Measurements from ENCODE around the gene FAR2. TPM values are rescaled to one million over a fixed set of nuclear protein-coding genes. Genes with fewer than 3 reads are reported as not detected.

FAR2 gene
- polyA plus RNA-seq, 3 donors = 14.8 to 38.0 (median 35.8) TPM

DNA sequence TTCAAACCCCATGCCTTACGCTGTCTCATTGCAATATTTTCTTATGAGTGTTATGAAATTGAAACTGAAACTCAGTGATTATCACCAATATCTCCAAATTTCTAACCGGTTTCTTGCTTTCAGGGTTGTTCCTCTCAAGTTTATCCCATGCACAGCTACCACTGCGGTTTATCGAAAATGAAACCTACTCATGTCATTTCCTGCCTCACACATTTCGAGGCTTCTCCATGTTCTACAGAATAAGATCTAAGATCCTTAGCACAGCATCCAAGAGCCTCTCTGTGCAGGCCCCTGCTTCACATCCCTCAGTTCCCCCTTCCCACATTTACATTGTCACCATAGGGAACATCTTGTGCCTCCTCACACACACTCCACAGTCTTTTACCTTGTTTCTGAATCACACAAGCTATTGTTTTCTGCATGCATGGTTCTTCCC is 45.5 kb upstream of the FAR2 start:
- WGBS (ENCODE audit: insufficient coverage) = 0% methylated on average over 4 of the region's 5 CpGs
- H3K4me3 ChIP-seq (replicated peaks in 1 of 3; ENCODE audit: low read depth in 2 of 3, low read length in 3 of 3) = peak overlapping the region; percentile 13 to 65 (median 39)

DNA sequence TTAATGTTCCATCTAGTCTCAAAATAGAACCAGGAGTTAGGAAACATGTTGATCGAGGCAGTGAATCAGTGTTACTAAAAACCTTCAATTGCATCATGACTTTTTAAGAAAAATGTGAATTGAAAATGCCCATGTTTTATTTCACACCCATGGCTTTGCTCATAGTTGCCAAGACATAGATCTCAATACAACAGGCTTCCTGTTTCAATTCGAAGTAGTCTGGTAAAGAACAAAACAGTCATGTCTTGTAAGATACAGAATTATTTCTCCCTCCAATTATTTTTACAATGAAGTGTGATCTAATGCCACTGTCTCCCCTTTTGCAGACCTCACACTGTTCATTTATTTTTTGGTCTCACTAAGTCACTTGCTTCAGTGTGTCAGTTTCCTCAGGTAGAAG is 44.6 kb upstream of the FAR2 start:
- Histone ChIP-seq H3K36me3 (replicated peaks in 1 of 2; ENCODE audit: control insufficient read depth in 1 of 2, insufficient read depth in 2 of 2, low read length in 2 of 2) (no peaks in the 10 kb centered on the region), H4K20me1 (ENCODE audit: insufficient read depth, low read length) (no peaks in the 10 kb centered on the region), H2AFZ (ENCODE audit: insufficient read depth, low read depth, low read length, poor library complexity, severe bottlenecking) (peak overlapping the region; percentile 69), H3K9ac (ENCODE audit: insufficient read depth, low read length, poor library complexity, severe bottlenecking) (no peak overlapping the region), H3K27me3 (ENCODE audit: control insufficient read depth in 2 of 2, insufficient read depth in 2 of 2, low read length in 2 of 2) (peaks cover 0 to 7% of the 10 kb centered on the region in 2 donors), H3K27ac (ENCODE audit: low read depth in 1 of 2, low read length in 2 of 2) (peak overlapping the region in 1 of 2 donors; percentile 74), H3K4me2 (replicated peaks; ENCODE audit: extremely low read depth, low read length, poor library complexity, severe bottlenecking) (no peak overlapping the region), H3K4me3 (replicated peaks in 1 of 3; ENCODE audit: low read depth in 2 of 3, low read length in 3 of 3) (no peak overlapping the region), H3K4me1 (ENCODE audit: control insufficient read depth in 1 of 2, insufficient read depth in 2 of 2, low read length in 2 of 2) (peaks cover 20 to 22% of the 10 kb centered on the region in 2 donors), H3K9me3 (replicated peaks in 1 of 2; ENCODE audit: control insufficient read depth in 1 of 2, insufficient read depth in 1 of 2, low read length in 2 of 2) (peaks cover 0 to 3% of the 10 kb centered on the region in 2 donors), H3K79me2 (ENCODE audit: insufficient read depth, low read length) (no peaks in the 10 kb centered on the region)
- H3K27me3 Mint-ChIP-seq (ENCODE audit: low read depth in 3 of 3) = peaks cover 3 to 8% (median 5%) of the 10 kb centered on the region in 3 donors
- peak in 2 of 3 donors; percentile 8 to 13 for DNase-seq
- H3K4me1 Mint-ChIP-seq = peaks cover 24% of the 10 kb centered on the region
- intact Hi-C loops (cut with micrococcal nuclease) = no loop called here
- peak overlapping the region in 4 of 7 donors; percentile 25 to 92 (median 84) for H3K27ac Mint-ChIP-seq
- no peaks in the 10 kb centered on the region for H3K36me3 Mint-ChIP-seq
- TF ChIP-seq, protein P1, sequence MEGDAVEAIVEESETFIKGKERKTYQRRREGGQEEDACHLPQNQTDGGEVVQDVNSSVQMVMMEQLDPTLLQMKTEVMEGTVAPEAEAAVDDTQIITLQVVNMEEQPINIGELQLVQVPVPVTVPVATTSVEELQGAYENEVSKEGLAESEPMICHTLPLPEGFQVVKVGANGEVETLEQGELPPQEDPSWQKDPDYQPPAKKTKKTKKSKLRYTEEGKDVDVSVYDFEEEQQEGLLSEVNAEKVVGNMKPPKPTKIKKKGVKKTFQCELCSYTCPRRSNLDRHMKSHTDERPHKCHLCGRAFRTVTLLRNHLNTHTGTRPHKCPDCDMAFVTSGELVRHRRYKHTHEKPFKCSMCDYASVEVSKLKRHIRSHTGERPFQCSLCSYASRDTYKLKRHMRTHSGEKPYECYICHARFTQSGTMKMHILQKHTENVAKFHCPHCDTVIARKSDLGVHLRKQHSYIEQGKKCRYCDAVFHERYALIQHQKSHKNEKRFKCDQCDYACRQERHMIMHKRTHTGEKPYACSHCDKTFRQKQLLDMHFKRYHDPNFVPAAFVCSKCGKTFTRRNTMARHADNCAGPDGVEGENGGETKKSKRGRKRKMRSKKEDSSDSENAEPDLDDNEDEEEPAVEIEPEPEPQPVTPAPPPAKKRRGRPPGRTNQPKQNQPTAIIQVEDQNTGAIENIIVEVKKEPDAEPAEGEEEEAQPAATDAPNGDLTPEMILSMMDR (IDR thresholded peaks at IDR 0.05) = no peak
- no peak overlapping the region for H3K4me3 Mint-ChIP-seq
- peaks cover 0 to 10% (median 6%) of the 10 kb centered on the region in 7 donors for H3K9me3 Mint-ChIP-seq
- no CpG with 5 or more reads among the region's 2 CpGs for WGBS (ENCODE audit: insufficient coverage)

More for the DNA sequence above, 45.5 kb upstream of the FAR2 start:
- H3K9ac ChIP-seq (ENCODE audit: insufficient read depth, low read length, poor library complexity, severe bottlenecking) = peak overlapping the region; percentile 25
- H3K4me1 Mint-ChIP-seq = peaks cover 24% of the 10 kb centered on the region
- H3K27ac ChIP-seq (ENCODE audit: low read depth in 1 of 2, low read length in 2 of 2) = peak overlapping the region in 1 of 2 donors; percentile 74
- peak; percentile 47 to 57 (median 54) for DNase-seq
- H3K9me3 Mint-ChIP-seq = peaks cover 4 to 12% (median 10%) of the 10 kb centered on the region in 7 donors
- H3K36me3 Mint-ChIP-seq = no peaks in the 10 kb centered on the region
- H3K4me1 ChIP-seq (ENCODE audit: control insufficient read depth in 1 of 2, insufficient read depth in 2 of 2, low read length in 2 of 2) = peaks cover 20 to 22% of the 10 kb centered on the region in 2 donors
- peak overlapping the region; percentile 74 to 92 (median 82) for H3K27ac Mint-ChIP-seq
- H2AFZ ChIP-seq (ENCODE audit: insufficient read depth, low read depth, low read length, poor library complexity, severe bottlenecking) = peak overlapping the region; percentile 69
- H3K27me3 Mint-ChIP-seq (ENCODE audit: low read depth in 3 of 3) = peaks cover 0 to 4% (median 1%) of the 10 kb centered on the region in 3 donors
- no peaks in the 10 kb centered on the region for H4K20me1 ChIP-seq (ENCODE audit: insufficient read depth, low read length)
- intact Hi-C loops (cut with micrococcal nuclease) = no loop called here
- TF ChIP-seq, protein P1 (IDR thresholded peaks at IDR 0.05) = no peak
- peaks cover 6% of the 10 kb centered on the region in 2 donors for H3K9me3 ChIP-seq (replicated peaks in 1 of 2; ENCODE audit: control insufficient read depth in 1 of 2, insufficient read depth in 1 of 2, low read length in 2 of 2)
- H3K4me3 Mint-ChIP-seq = peak overlapping the region; percentile 58 to 78
- no peaks in the 10 kb centered on the region for H3K36me3 ChIP-seq (replicated peaks in 1 of 2; ENCODE audit: control insufficient read depth in 1 of 2, insufficient read depth in 2 of 2, low read length in 2 of 2)
- H3K27me3 ChIP-seq (ENCODE audit: control insufficient read depth in 2 of 2, insufficient read depth in 2 of 2, low read length in 2 of 2) = no peaks in the 10 kb centered on the region
- H3K4me2 ChIP-seq (replicated peaks; ENCODE audit: extremely low read depth, low read length, poor library complexity, severe bottlenecking) = peak overlapping the region; percentile 72
- H3K79me2 ChIP-seq (ENCODE audit: insufficient read depth, low read length) = no peaks in the 10 kb centered on the region

Measured in CD14-positive monocyte (primary cell).